GM12878 (cell line): Measurements from ENCODE around the gene APLP2. TPM values are rescaled to one million over a fixed set of nuclear protein-coding genes. Genes with fewer than 3 reads are reported as not detected.

Experiments
- ATAC-seq: fragments of 200-7000 bp; cut with Tn5 transposase; 3 replicates; pipeline ENCODE4 v1.9.1; 2020; ENCODE audit warnings: mild to moderate bottlenecking, moderate library complexity
- BruUV-seq: library from RNA; stranded (reverse); fragments of 400-500 nt; replicated peaks from 2 replicates; lab custom pipeline; 2021; lab: Mats Ljungman, UMichigan
- CTCF ChIA-PET: fragments of 300-600 bp; sonication (Branson Sonifier 250); formaldehyde crosslinking; extraction: SDS; loops from one replicate; lab custom pipeline; 2021; ENCODE audit warnings: inconsistent platforms; lab: Yijun Ruan, JAX
- POLR2A ChIA-PET: fragments of 350-600 bp; formaldehyde crosslinking; extraction: SDS; loops from one replicate; lab custom pipeline; 2021; ENCODE audit warnings: inconsistent platforms; lab: Charles Lee
- RAD21 ChIA-PET: fragments of 300-600 bp; sonication (Branson Sonifier 250); formaldehyde crosslinking; loops from one replicate; lab custom pipeline; 2023; ENCODE audit warnings: antibody characterized with exemption; ENCODE audit not compliant: unreplicated experiment; lab: Charles Lee
- SMC1A ChIA-PET: fragments of 300-600 bp; sonication (Branson Sonifier 250); formaldehyde crosslinking; loops from one replicate; lab custom pipeline; 2023; ENCODE audit not compliant: unreplicated experiment, uncharacterized antibody; lab: Charles Lee
- DNase-seq: peaks from one replicate; pipeline ENCODE4 v3.0.0-alpha.2; 2011; ENCODE audit warnings: low read depth, low spot score
- FAIRE-seq: peaks from 3 replicates; lab custom pipeline; 2011; peaks lifted over from hg19 to GRCh38; lab: Jason Lieb, UNC
- H2AFZ ChIP-seq: 2 replicates; pipeline ENCODE4 v1.6.0; 2011; ENCODE audit warnings: low read depth, low read length, control low read depth; ENCODE audit not compliant: control insufficient read depth
- H3K27ac ChIP-seq: 2 replicates; pipeline ENCODE4 v1.5.1; 2011; ENCODE audit warnings: control low read depth; ENCODE audit not compliant: control insufficient read depth, insufficient read depth
- H3K27me3 ChIP-seq, 2 experiments: replicated peaks in 1 of 2; 2 replicates each; pipeline versions ENCODE4 v1.6.0 to v1.6.1; 2011; ENCODE audit warnings: low read length in 1 of 2; ENCODE audit not compliant: control insufficient read depth in 2 of 2, insufficient read depth in 2 of 2
- H3K36me3 ChIP-seq, 2 experiments: 2 replicates each; pipeline ENCODE4 v1.5.1; 2011; ENCODE audit warnings: low read length in 1 of 2; ENCODE audit not compliant: control insufficient read depth in 2 of 2, insufficient read depth in 2 of 2
- H3K4me1 ChIP-seq: 2 replicates; pipeline ENCODE4 v1.6.1; 2011; ENCODE audit warnings: mild to moderate bottlenecking, low read length, moderate library complexity, mixed read lengths; ENCODE audit not compliant: control insufficient read depth, insufficient read depth
- H3K4me2 ChIP-seq: 2 replicates; pipeline ENCODE4 v1.6.0; 2011; ENCODE audit warnings: control low read depth; ENCODE audit not compliant: control insufficient read depth, insufficient read depth
- H3K4me3 ChIP-seq: fragments of 200-600 bp; sonication (generic); 2 replicates; pipeline ENCODE4 v1.5.1; 2016
- H3K79me2 ChIP-seq: 2 replicates; pipeline ENCODE4 v1.6.0; 2011; ENCODE audit warnings: low read length; ENCODE audit not compliant: control insufficient read depth, insufficient read depth
- H3K9ac ChIP-seq: 2 replicates; pipeline ENCODE4 v1.8.0; 2011; ENCODE audit warnings: low read length, control low read depth, mixed read lengths; ENCODE audit not compliant: control insufficient read depth, insufficient read depth
- H3K9me3 ChIP-seq: replicated peaks from 3 replicates; pipeline ENCODE4 v1.5.1; 2011; ENCODE audit warnings: mild to moderate bottlenecking, low read length; ENCODE audit not compliant: control insufficient read depth, insufficient read depth
- H4K20me1 ChIP-seq: 2 replicates; pipeline ENCODE4 v1.6.0; 2011; ENCODE audit not compliant: control insufficient read depth, insufficient read depth
- BCLAF1 ChIP-seq: fragments of 450-650 bp; IDR thresholded peaks from 2 replicates; pipeline ENCODE4 v1.6.1; 2017; ENCODE audit warnings: antibody characterized with exemption, mild to moderate bottlenecking, moderate library complexity
- BMI1 ChIP-seq: fragments of 450-650 bp; IDR thresholded peaks from 2 replicates; pipeline ENCODE4 v1.6.1; 2016; ENCODE audit warnings: mild to moderate bottlenecking, moderate library complexity, borderline replicate concordance
- ETV6 ChIP-seq, 2 experiments: fragments of 450-650 bp in 1 of 2; IDR thresholded peaks in 1 of 2; conservative IDR thresholded peaks in 1 of 2; 2 replicates each; pipeline ENCODE4 v1.6.1; 2014; ENCODE audit warnings: antibody characterized with exemption in 1 of 2, borderline replicate concordance in 1 of 2, low read depth in 1 of 2, mild to moderate bottlenecking in 1 of 2, moderate library complexity in 1 of 2
- FOS ChIP-seq: IDR thresholded peaks from 3 replicates; pipeline ENCODE4 v1.6.1; 2011; ENCODE audit warnings: borderline replicate concordance; ENCODE audit not compliant: insufficient read length; ENCODE audit errors: extremely low read depth
- IRF3 ChIP-seq: fragments of 450-650 bp; IDR thresholded peaks from 2 replicates; pipeline ENCODE4 v1.6.1; 2014; ENCODE audit warnings: mild to moderate bottlenecking
- KLF5 ChIP-seq: fragments of 450-650 bp; IDR thresholded peaks from 2 replicates; pipeline ENCODE4 v1.6.1; 2014; ENCODE audit warnings: mild to moderate bottlenecking; ENCODE audit not compliant: partially characterized antibody
- LARP7 ChIP-seq: fragments of 450-650 bp; IDR thresholded peaks from 2 replicates; pipeline ENCODE4 v1.6.1; 2017; ENCODE audit warnings: mild to moderate bottlenecking
- NFIC ChIP-seq: IDR thresholded peaks from 2 replicates; pipeline ENCODE4 v1.6.1; 2012; ENCODE audit warnings: low read depth, mild to moderate bottlenecking, inconsistent platforms, low read length, moderate library complexity
- PAX8 ChIP-seq: fragments of 450-650 bp; IDR thresholded peaks from 2 replicates; pipeline ENCODE4 v1.6.1; 2017; ENCODE audit warnings: mild to moderate bottlenecking, moderate library complexity
- RELB ChIP-seq: fragments of 450-650 bp; IDR thresholded peaks from 2 replicates; pipeline ENCODE4 v1.6.1; 2017; ENCODE audit warnings: low read depth, mild to moderate bottlenecking, moderate library complexity
- RFX5 ChIP-seq: IDR thresholded peaks from 2 replicates; pipeline ENCODE4 v1.6.1; 2011; ENCODE audit warnings: low read depth, low read length, improper control_type of control experiment
- SIN3A ChIP-seq: IDR thresholded peaks from 2 replicates; pipeline ENCODE4 v1.6.1; 2012; ENCODE audit warnings: low read depth, low read length, improper control_type of control experiment
- SMC3 ChIP-seq: IDR thresholded peaks from 2 replicates; pipeline ENCODE4 v1.6.1; 2011; ENCODE audit warnings: low read length, improper control_type of control experiment, borderline replicate concordance
- SREBF1 ChIP-seq: IDR thresholded peaks from 2 replicates; pipeline ENCODE4 v1.6.1; 2012; ENCODE audit warnings: mild to moderate bottlenecking, low read length
- WRNIP1 ChIP-seq: IDR thresholded peaks from 2 replicates; pipeline ENCODE4 v1.6.1; 2011; ENCODE audit warnings: low read depth, low read length, improper control_type of control experiment, borderline replicate concordance
- ZNF207 ChIP-seq: fragments of 450-650 bp; IDR thresholded peaks from 2 replicates; pipeline ENCODE4 v1.6.1; 2014; ENCODE audit warnings: antibody characterized with exemption, mild to moderate bottlenecking, borderline replicate concordance
- ZNF274 ChIP-seq: IDR thresholded peaks from one replicate; pipeline ENCODE4 v1.8.0; 2011; ENCODE audit not compliant: insufficient read length, insufficient read depth
- WGBS: methylation state at CpG from one replicate; pipeline ENCODE4 v1.1.6; 2016; ENCODE audit warnings: low lambda C conversion rate; ENCODE audit not compliant: insufficient replicate concordance, insufficient coverage; ENCODE audit errors: missing lambda C conversion rate; 5-methylcytosine and 5-hydroxymethylcytosine counted together
- in situ Hi-C: fragments of 300-500 bp; cut with MboI; formaldehyde crosslinking; loops from 9 replicates; pipeline ENCODE4 v1.14.3; 2018; ENCODE audit warnings: mixed read lengths
- intact Hi-C: fragments of 100-400 bp; cut with micrococcal nuclease; formaldehyde crosslinking; loops from one replicate; pipeline ENCODE4 v1.14.2; 2022; ENCODE audit not compliant: unreplicated experiment
- polyA plus RNA-seq, 11 experiments: library from polyadenylated mRNA; depleted of rRNA in 4 of 11; unstranded in 6 of 11; stranded (reverse) in 5 of 11; fragments of >200 nt; fragmentation: Nextera tagmentation in 4 of 11; fragmentation: Illumina TruSeq in 1 of 11; extraction: Ambion mirVana in 4 of 11; extraction: Trizol in 1 of 11; gene quantifications; 1 replicate in 1 of 11; 2 replicates in 10 of 11; pipeline versions ENCODE4 v1.2.1 to v1.2.3, GENCODE V29; 2011 to 2016; ENCODE audit warnings: inconsistent platforms in 2 of 11, missing spikeins in 2 of 11, low read depth in 1 of 11
- total RNA-seq, 4 experiments: library from RNA; depleted of rRNA in 3 of 4; stranded (reverse); fragments of >200 nt in 3 of 4; fragmentation: Illumina TruSeq in 1 of 4; extraction: Trizol in 1 of 4; gene quantifications; 2 replicates each; pipeline versions ENCODE4 v1.2.1 to v1.2.3, GENCODE V29; 2013 to 2021

The APLP2 gene
- total and polyA plus RNA-seq, 10 of the 15 experiments (the other 5 are each of a cell fraction or from before 2014, with no cell fraction given): 2.3 to 38.8 (median 21.3) TPM

GRCh38 chr11:130189492-130190210, 120.0 kb downstream of the APLP2 start (continued):
- TF ChIP-seq PAX8 (no peak), ETV6 (conservative IDR thresholded peaks at IDR 0.05 in 1 of 2, IDR thresholded peaks at IDR 0.05 in 1 of 2; ENCODE audit: borderline replicate concordance in 1 of 2, low read depth in 1 of 2) (no peak), NFIC (no peak), ZNF207 (no peak), IRF3 (no peak), BMI1 (no peak), KLF5 (no peak), SMC3 (no peak)

- no peak overlapping the region for H3K27ac ChIP-seq
- no TSS peak for BruUV-seq
- H2AFZ ChIP-seq: no peak overlapping the region
- intact Hi-C loops: no loop called here
- ATAC-seq (no peak), DNase-seq (no peak), FAIRE-seq (no peak)
- RAD21 ChIA-PET: no interaction called here
- SMC1A ChIA-PET: no interaction called here
- in situ Hi-C loops: no loop called here
- no peaks in the 10 kb centered on the region for H3K79me2 ChIP-seq
- no peaks in the 10 kb centered on the region for H3K36me3 ChIP-seq
- no peak overlapping the region for H3K4me2 ChIP-seq
- WGBS: 80% methylated on average over 27 of the region's 29 CpGs
- H4K20me1 ChIP-seq: no peaks in the 10 kb centered on the region
- H3K4me1 ChIP-seq: no peaks in the 10 kb centered on the region
- H3K9ac ChIP-seq: no peak overlapping the region
- H3K4me3 ChIP-seq: no peak overlapping the region
- no peaks in the 10 kb centered on the region for H3K27me3 ChIP-seq
- H3K9me3 ChIP-seq: no peaks in the 10 kb centered on the region
- POLR2A ChIA-PET: no interaction called here
- CTCF ChIA-PET: no interaction called here
- TF ChIP-seq SIN3A (no peak), BCLAF1 (no peak), RFX5 (no peak), LARP7 (no peak), RELB (no peak), SREBF1 (no peak), FOS (no peak), ZNF274 (no peak), WRNIP1 (no peak)
Measured at GRCh38 chr11:130190371-130190881, 120.7 kb downstream of the APLP2 start.
